RWPE1 (cell line): ENCODE results near the gene SMIM35.
A peak's percentile ranks its signal among the peaks of the same experiment; 100 is the strongest.

Source experiments
- CTCF ChIA-PET: fragments of 350-600 bp; sonication (Branson Sonifier 250); formaldehyde crosslinking; extraction: SDS; loops from one replicate; lab custom pipeline; 2021; lab: Yijun Ruan, JAX
- POLR2A ChIA-PET: fragments of 400-600 bp; formaldehyde crosslinking; extraction: SDS; loops from one replicate; lab custom pipeline; 2020; ENCODE audit warnings: antibody characterized with exemption; ENCODE audit not compliant: low non-redundant PET; lab: Yijun Ruan, JAX
- DNase-seq: peaks from one replicate; pipeline ENCODE4 v3.0.0; 2012; ENCODE audit warnings: low spot score
- H3K27ac ChIP-seq: fragments of 450-650 bp; 2 replicates; pipeline ENCODE4 v1.5.1; 2017
- TF ChIP-seq, protein P1 (sequence below): fragments of 450-650 bp; conservative IDR thresholded peaks from 2 replicates; pipeline ENCODE4 v1.5.1; 2017; ENCODE audit warnings: low read depth, mild to moderate bottlenecking

Gene SMIM35

DNA sequence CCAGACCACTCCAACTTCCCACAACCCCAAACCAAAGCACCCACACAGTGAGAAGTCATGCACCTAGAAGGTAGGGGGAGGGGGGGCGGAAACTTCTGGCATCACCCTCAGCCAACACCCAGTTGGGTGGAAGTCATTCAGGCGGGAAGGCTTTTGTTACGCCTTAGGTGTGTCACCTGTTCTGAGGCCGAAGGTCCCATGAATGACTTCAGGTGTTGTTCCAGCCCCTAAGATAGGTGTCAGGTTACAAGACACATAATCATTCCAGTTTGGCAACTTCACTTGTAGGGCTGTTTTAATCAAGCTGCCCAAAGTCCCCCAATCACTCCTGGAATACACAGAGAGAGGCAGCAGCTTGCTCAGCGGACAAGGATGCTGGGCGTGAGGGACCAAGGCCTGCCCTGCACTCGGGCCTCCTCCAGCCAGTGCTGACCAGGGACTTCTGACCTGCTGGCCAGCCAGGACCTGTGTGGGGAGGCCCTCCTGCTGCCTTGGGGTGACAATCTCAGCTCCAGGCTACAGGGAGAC is 9.9 kb downstream of the SMIM35 start, which contains the start of gene TMPRSS4:
Gene TMPRSS4 (plus strand): TSS at position 325 of the 528 bp plus-strand sequence. CDS start 225 bp downstream, outside the sequence.
- ChIA-PET CTCF (interaction anchor here (0.8 kb wide), 1 partner anchor 94 kb away, joined by 3 read pairs; no protein-coding TSS in a partner anchor), POLR2A (interaction anchor here (0.7 kb wide), 1 partner anchor 92 kb away, joined by 7 read pairs; no protein-coding TSS in a partner anchor)
- TF ChIP-seq, protein P1, sequence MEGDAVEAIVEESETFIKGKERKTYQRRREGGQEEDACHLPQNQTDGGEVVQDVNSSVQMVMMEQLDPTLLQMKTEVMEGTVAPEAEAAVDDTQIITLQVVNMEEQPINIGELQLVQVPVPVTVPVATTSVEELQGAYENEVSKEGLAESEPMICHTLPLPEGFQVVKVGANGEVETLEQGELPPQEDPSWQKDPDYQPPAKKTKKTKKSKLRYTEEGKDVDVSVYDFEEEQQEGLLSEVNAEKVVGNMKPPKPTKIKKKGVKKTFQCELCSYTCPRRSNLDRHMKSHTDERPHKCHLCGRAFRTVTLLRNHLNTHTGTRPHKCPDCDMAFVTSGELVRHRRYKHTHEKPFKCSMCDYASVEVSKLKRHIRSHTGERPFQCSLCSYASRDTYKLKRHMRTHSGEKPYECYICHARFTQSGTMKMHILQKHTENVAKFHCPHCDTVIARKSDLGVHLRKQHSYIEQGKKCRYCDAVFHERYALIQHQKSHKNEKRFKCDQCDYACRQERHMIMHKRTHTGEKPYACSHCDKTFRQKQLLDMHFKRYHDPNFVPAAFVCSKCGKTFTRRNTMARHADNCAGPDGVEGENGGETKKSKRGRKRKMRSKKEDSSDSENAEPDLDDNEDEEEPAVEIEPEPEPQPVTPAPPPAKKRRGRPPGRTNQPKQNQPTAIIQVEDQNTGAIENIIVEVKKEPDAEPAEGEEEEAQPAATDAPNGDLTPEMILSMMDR: no peak
- H3K27ac ChIP-seq: no peak within 1 kb of the TSS
- DNase-seq: peak; percentile 73

DNA sequence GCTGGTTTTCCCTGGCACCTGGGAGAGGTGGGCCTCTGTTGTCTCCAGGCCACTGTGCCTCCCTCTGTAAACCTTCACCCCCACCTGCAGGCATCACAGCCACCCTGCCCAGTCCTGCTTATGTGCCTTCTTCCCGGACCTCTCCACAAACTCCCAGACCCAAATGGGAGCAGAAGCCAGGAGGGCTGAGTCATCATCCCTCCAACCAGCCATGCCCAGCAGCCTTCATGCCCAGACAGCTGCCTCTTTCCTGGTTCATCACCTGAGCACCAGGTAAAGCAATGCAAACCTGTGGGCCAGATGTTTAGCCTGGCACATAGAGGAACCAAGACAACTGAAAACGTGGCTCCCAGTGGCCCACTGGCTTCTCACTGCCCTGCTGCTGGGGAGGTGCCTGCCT is 12.0 kb downstream of the SMIM35 start:
- TF ChIP-seq, protein P1: no peak
- POLR2A ChIA-PET: no interaction called here
- CTCF ChIA-PET: no interaction called here
- no peak overlapping the region for H3K27ac ChIP-seq
- peak; percentile 94 for DNase-seq

DNA sequence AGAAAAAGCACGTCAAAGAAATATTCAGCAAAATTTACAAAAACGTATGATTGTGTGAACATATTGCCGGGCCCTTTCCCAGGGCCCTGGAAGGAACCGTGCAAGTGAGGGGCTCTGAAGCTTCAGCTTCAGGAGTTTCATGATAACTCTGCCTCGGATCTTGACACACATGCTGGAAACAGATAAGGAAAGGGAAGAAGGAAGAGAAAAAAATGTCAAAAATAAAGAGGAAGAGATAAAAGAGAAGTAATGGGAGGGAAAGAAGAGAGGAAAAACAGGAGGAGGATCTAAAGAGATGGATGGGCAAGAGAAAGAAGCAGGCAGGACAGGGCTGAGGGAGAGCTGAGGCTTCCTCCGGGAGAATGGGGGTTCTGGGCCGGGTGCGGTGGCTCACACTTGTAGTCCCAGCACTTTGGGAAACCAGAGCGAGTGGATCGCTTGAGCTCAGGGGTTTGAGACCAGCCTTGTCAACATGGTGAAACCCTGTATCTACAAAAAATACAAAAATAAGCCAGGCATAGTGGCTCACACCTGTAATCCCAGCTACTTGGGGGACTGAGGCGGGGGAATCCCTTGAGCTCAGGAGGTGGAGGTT is 12.6 kb downstream of the SMIM35 start:
- DNase-seq: no peak
- H3K27ac ChIP-seq: no peak overlapping the region
- TF ChIP-seq, protein P1: no peak
- CTCF ChIA-PET: no interaction called here
- POLR2A ChIA-PET: no interaction called here

DNA sequence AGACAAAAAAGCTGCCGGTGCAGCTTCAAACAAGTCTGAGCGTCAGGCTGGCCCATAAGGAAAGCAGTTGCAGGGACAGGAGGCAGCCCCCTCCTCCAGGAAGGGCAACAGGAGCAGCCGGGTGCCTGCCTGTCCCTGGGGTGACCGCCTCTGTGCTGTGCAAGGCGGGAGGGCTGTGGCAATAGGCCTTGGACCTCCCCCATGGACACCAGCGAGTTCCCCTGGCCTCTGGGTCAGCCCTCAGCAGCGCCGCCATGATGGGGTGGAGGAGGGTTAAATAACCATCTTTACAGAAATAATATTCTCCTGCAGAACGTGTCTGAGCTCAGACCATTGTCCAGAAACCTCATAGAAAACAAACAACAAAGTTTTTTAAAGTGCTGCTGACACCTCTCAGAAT is 13.2 kb downstream of the SMIM35 start:
- CTCF ChIA-PET: no interaction called here

DNA sequence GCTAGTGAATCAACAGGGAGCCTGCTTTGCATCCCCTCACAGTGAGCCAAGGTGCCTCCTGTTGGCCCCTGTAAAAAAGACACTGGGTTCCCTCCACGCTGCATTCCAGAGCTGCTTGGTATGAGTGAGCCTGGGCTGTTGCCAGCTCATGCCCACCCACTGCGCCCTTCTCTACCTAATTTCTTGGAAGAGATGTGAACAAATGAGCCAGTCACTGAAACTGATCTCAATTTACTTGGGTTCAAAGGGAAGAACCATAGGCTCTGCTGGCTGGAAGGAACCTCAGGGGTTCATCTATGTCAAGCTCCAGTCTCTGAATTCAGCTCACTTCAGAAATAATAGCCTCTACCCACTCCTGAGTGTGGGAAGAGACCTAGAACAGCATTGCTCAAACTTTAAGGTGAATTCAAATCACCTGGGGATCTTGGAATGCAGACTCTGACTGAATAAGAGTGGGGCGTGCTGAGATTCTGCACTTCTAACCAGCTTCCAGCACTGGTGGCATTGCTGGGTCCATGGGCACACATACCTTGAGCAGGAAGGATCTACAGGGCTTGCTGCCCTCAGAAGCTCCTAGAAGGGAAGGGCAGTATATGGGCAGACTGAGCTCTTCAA is 15.2 kb downstream of the SMIM35 start:
- no peak overlapping the region for H3K27ac ChIP-seq
- POLR2A ChIA-PET: no interaction called here
- DNase-seq: no peak
- CTCF ChIA-PET: interaction anchor here (0.6 kb wide), 1 partner anchor 414 kb away, joined by 3 read pairs; no protein-coding TSS in a partner anchor
- TF ChIP-seq, protein P1: no peak

More for the DNA sequence above, 13.2 kb downstream of the SMIM35 start:
- no peak overlapping the region for H3K27ac ChIP-seq
- TF ChIP-seq, protein P1: no peak
- no peak for DNase-seq
- POLR2A ChIA-PET: no interaction called here

DNA sequence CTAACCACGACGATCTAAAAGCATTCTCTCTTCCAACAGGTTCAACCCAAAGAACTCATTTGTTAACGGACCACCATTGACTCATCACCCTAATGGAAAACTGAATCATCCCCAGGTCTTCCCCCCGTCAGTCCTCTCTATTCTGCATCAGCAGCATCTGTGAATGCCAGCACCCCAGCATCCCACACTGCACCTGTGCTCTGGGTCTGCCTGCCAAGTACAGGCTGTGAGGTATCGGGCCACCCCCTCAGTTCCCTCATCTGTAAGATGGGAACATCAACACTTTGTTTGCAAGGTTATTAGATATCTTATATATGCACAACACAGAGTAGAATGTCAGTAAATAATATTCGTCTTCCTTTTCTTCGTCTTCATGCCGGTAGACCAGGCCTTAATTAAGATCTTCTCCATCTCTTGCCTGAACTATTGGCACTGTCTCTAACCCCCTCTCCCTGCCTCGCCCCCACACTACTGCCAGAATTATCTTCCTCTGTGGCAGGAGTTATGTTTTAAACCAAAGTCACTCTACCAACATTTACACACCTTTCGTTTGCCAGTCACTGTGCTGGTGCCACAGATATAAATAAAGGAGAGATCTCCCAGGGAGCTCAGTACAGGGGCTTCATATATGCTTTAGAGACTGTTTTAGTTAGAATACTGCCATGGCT is 17.7 kb downstream of the SMIM35 start:
- DNase-seq: no peak
- ChIA-PET CTCF (no interaction called here), POLR2A (no interaction called here)
- no peak overlapping the region for H3K27ac ChIP-seq
- TF ChIP-seq, protein P1: no peak
